ENCODE results near the gene GTF2A1. TPM values are rescaled to one million over a fixed set of nuclear protein-coding genes. Genes with fewer than 3 reads are reported as not detected.

The GTF2A1 gene
- total and polyA plus RNA-seq, 5 experiments from 2014 or later, result 7.2 to 32.1 (median 8.9) TPM

Other genes starting within 250 kb of the GTF2A1 start
- not detected for gene STON2, start 179.4 kb upstream of the GTF2A1 start, total RNA-seq
- not detected for gene STON2, start 179.4 kb upstream of the GTF2A1 start, polyA plus RNA-seq

Measured in naive thymus-derived CD8-positive, alpha-beta T cell (primary cell).